Body of pancreas (tissue), 4 donors: Measurements from ENCODE around the gene FNTB.
"Not testable (repeated sequence)": the region's sequence is repeated elsewhere in the genome, so short reads cannot be mapped to it uniquely, and the experiment has no call there.

ENCODE experiments used
- POLR2A ChIP-seq, 3 donors: fragments of 450-650 bp; IDR thresholded peaks; one replicate each; pipeline ENCODE4 v1.6.1; 2016; ENCODE audit warnings: antibody characterized with exemption in 3 of 3, mild to moderate bottlenecking in 2 of 3
- TF ChIP-seq, protein P1 (sequence below), 7 experiments: fragments of 450-650 bp in 4 of 7; fragments of 200-600 bp in 3 of 7; sonication (generic) in 3 of 7; IDR thresholded peaks; one replicate each; pipeline ENCODE4 v1.5.1; 2016 to 2019; ENCODE audit warnings: antibody characterized with exemption in 7 of 7

GRCh38 chr14:65031321-65031720 lies 44.6 kb downstream of the FNTB start:
- TF ChIP-seq, protein P1, sequence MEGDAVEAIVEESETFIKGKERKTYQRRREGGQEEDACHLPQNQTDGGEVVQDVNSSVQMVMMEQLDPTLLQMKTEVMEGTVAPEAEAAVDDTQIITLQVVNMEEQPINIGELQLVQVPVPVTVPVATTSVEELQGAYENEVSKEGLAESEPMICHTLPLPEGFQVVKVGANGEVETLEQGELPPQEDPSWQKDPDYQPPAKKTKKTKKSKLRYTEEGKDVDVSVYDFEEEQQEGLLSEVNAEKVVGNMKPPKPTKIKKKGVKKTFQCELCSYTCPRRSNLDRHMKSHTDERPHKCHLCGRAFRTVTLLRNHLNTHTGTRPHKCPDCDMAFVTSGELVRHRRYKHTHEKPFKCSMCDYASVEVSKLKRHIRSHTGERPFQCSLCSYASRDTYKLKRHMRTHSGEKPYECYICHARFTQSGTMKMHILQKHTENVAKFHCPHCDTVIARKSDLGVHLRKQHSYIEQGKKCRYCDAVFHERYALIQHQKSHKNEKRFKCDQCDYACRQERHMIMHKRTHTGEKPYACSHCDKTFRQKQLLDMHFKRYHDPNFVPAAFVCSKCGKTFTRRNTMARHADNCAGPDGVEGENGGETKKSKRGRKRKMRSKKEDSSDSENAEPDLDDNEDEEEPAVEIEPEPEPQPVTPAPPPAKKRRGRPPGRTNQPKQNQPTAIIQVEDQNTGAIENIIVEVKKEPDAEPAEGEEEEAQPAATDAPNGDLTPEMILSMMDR (IDR thresholded peaks at IDR 0.05), result not testable (repeated sequence)
- TF ChIP-seq POLR2A (IDR thresholded peaks at IDR 0.05), result not testable (repeated sequence)
